SU-DHL-6 (cell line): ENCODE data around the gene MERTK.

Source experiments
- EZH2phosphoT487 ChIP-seq: fragments of 200-600 bp; sonication (generic), shearing (Covaris generic); conservative IDR thresholded peaks from 2 replicates; pipeline ENCODE4 v1.6.1; 2018; ENCODE audit warnings: mild to moderate bottlenecking, antibody characterized with exemption, low read length, moderate library complexity, mixed read lengths
- TF ChIP-seq, protein P1 (sequence below): fragments of 200-600 bp; sonication (generic); IDR thresholded peaks from one replicate; pipeline ENCODE4 v1.5.1; 2017; ENCODE audit warnings: antibody characterized with exemption, mild to moderate bottlenecking, low read length, moderate library complexity; ENCODE audit not compliant: insufficient read depth, poor library complexity, severe bottlenecking

DNA sequence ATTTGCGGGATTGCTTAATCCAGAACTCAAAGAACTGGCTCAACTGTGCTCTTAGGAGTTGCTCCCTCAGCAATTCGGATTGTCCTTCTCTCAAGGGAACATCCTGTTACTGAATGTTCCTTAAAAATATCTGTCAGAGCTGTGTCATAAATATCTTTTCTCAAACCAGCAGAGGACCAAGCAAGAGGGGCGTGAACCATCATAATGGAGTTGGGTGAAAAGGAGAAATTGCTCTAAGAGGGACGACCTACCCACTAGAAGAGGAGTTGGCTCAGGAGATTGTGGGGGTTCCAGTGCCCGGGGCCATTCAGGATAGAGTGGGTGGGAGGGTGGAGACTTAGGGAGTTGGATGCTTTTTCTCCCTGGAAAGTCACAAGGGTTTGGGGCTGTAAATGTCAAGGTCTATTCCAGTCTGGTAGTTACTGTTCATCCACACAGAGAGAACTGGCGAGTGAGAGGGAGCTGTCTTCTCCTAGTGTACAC is 59.5 kb downstream of the MERTK start:
- TF ChIP-seq, protein P1, sequence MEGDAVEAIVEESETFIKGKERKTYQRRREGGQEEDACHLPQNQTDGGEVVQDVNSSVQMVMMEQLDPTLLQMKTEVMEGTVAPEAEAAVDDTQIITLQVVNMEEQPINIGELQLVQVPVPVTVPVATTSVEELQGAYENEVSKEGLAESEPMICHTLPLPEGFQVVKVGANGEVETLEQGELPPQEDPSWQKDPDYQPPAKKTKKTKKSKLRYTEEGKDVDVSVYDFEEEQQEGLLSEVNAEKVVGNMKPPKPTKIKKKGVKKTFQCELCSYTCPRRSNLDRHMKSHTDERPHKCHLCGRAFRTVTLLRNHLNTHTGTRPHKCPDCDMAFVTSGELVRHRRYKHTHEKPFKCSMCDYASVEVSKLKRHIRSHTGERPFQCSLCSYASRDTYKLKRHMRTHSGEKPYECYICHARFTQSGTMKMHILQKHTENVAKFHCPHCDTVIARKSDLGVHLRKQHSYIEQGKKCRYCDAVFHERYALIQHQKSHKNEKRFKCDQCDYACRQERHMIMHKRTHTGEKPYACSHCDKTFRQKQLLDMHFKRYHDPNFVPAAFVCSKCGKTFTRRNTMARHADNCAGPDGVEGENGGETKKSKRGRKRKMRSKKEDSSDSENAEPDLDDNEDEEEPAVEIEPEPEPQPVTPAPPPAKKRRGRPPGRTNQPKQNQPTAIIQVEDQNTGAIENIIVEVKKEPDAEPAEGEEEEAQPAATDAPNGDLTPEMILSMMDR: no peak
- no peak for TF ChIP-seq EZH2phosphoT487
